Activated CD4-positive, alpha-beta memory T cell treated with anti-CD3 and anti-CD28 coated beads, Interleukin-2, amount 10 ng/mL, durations not matched to agents 7 days and 5 days (primary cell): Measurements from ENCODE around the gene MARK4. TPM values are rescaled to one million over a fixed set of nuclear protein-coding genes. Genes with fewer than 3 reads are reported as not detected.

Source experiments
- CTCF ChIA-PET: fragments of 350-600 bp; sonication (Branson Sonifier 250); formaldehyde crosslinking; loops from one replicate; lab custom pipeline; 2021; ENCODE audit warnings: antibody characterized with exemption, inconsistent platforms; lab: Charles Lee
- POLR2A ChIA-PET: fragments of 350-600 bp; sonication (Branson Sonifier 250); formaldehyde crosslinking; loops from one replicate; lab custom pipeline; 2021; ENCODE audit warnings: antibody characterized with exemption; lab: Charles Lee
- DNase-seq: peaks from one replicate; pipeline ENCODE4 v3.0.0-alpha.2; 2020
- H3K27ac Mint-ChIP-seq: one replicate; pipeline ENCODE4 v1.8.0; 2021; ENCODE audit warnings: mild to moderate bottlenecking, mixed read lengths
- H3K27me3 Mint-ChIP-seq: one replicate; pipeline ENCODE4 v1.8.0; 2021; ENCODE audit warnings: mixed read lengths
- H3K36me3 Mint-ChIP-seq: one replicate; pipeline ENCODE4 v1.8.0; 2021; ENCODE audit warnings: low read depth, mixed read lengths
- H3K4me1 Mint-ChIP-seq: one replicate; pipeline ENCODE4 v1.8.0; 2021; ENCODE audit warnings: mixed read lengths
- H3K4me3 Mint-ChIP-seq: one replicate; pipeline ENCODE4 v1.8.0; 2021; ENCODE audit warnings: mild to moderate bottlenecking, mixed read lengths
- H3K9me3 Mint-ChIP-seq: one replicate; pipeline ENCODE4 v1.8.0; 2021; ENCODE audit warnings: mixed read lengths
- total RNA-seq, 2 experiments: library from RNA; stranded (reverse); gene quantifications; one replicate each; pipeline ENCODE4 v1.2.3, GENCODE V29; 2021

MARK4 gene
- 10 to 100 TPM; 26.9 to 33.3 TPM for total RNA-seq

GRCh38 chr19:45250832-45251451 lies at the start of gene MARK4:
Gene MARK4, plus strand, starts transcription at chr19:45251271. Its CDS starts 318 bp downstream, at chr19:45251589.
- peak; percentile 64 for DNase-seq
- Mint-ChIP-seq H3K36me3 (no peaks in the 10 kb centered on the region), H3K4me3 (peak within 1 kb of the TSS; percentile 84), H3K27ac (peak within 1 kb of the TSS; percentile 72), H3K4me1 (peaks cover 35% of the 10 kb centered on the region), H3K27me3 (peaks cover 10% of the 10 kb centered on the region), H3K9me3 (no peaks in the 10 kb centered on the region)
- ChIA-PET CTCF (no interaction called here), POLR2A (interaction anchor here (0.9 kb wide), 1 partner anchor 72 kb away, joined by 3 read pairs; the partner anchor contains the start of genes BLOC1S3 and TRAPPC6A)

GRCh38 chr19:45202637-45203036 lies 48.4 kb upstream of the MARK4 start:
- CTCF ChIA-PET, result no interaction called here
- POLR2A ChIA-PET, result no interaction called here
- Mint-ChIP-seq H3K9me3 (no peaks in the 10 kb centered on the region), H3K4me3 (no peak overlapping the region), H3K27me3 (peaks cover 4% of the 10 kb centered on the region), H3K36me3 (no peaks in the 10 kb centered on the region), H3K27ac (no peak overlapping the region), H3K4me1 (no peaks in the 10 kb centered on the region)
- DNase-seq, result no peak

- POLR2A ChIA-PET, result no interaction called here
- Mint-ChIP-seq H3K36me3 (no peaks in the 10 kb centered on the region), H3K27ac (no peak overlapping the region), H3K4me3 (no peak overlapping the region), H3K4me1 (peaks cover 4% of the 10 kb centered on the region), H3K9me3 (no peaks in the 10 kb centered on the region), H3K27me3 (peaks cover 4% of the 10 kb centered on the region)
- no peak for DNase-seq
- CTCF ChIA-PET, result no interaction called here
Measured at GRCh38 chr19:45205810-45206209, 45.3 kb upstream of the MARK4 start.

GRCh38 chr19:45206328-45206727 lies 44.7 kb upstream of the MARK4 start:
- Mint-ChIP-seq H3K4me3 (no peak overlapping the region), H3K9me3 (no peaks in the 10 kb centered on the region), H3K4me1 (peaks cover 4% of the 10 kb centered on the region), H3K27me3 (peaks cover 4% of the 10 kb centered on the region), H3K27ac (no peak overlapping the region), H3K36me3 (no peaks in the 10 kb centered on the region)
- DNase-seq, result no peak
- POLR2A ChIA-PET, result no interaction called here
- CTCF ChIA-PET, result no interaction called here

- peaks cover 5% of the 10 kb centered on the region for H3K4me1 Mint-ChIP-seq
- peaks cover 24% of the 10 kb centered on the region for H3K27me3 Mint-ChIP-seq
- H3K9me3 Mint-ChIP-seq, result no peaks in the 10 kb centered on the region
- ChIA-PET CTCF (no interaction called here), POLR2A (no interaction called here)
- DNase-seq, result no peak
- H3K27ac Mint-ChIP-seq, result no peak overlapping the region
- no peak overlapping the region for H3K4me3 Mint-ChIP-seq
- no peaks in the 10 kb centered on the region for H3K36me3 Mint-ChIP-seq
Measured at GRCh38 chr19:45211751-45212381, 39.2 kb upstream of the MARK4 start.

- Mint-ChIP-seq H3K4me3 (no peak overlapping the region), H3K4me1 (peaks cover 5% of the 10 kb centered on the region), H3K9me3 (no peaks in the 10 kb centered on the region), H3K27ac (no peak overlapping the region), H3K27me3 (peaks cover 31% of the 10 kb centered on the region), H3K36me3 (no peaks in the 10 kb centered on the region)
- ChIA-PET POLR2A (no interaction called here), CTCF (no interaction called here)
- no peak for DNase-seq
Measured at GRCh38 chr19:45213031-45213430, 38.0 kb upstream of the MARK4 start.

GRCh38 chr19:45215391-45216191 lies 35.5 kb upstream of the MARK4 start:
- Mint-ChIP-seq H3K4me3 (no peak overlapping the region), H3K27ac (no peak overlapping the region), H3K4me1 (peaks cover 1% of the 10 kb centered on the region), H3K9me3 (no peaks in the 10 kb centered on the region), H3K36me3 (no peaks in the 10 kb centered on the region), H3K27me3 (peaks cover 41% of the 10 kb centered on the region)
- POLR2A ChIA-PET, result no interaction called here
- CTCF ChIA-PET, result no interaction called here
- no peak for DNase-seq

GRCh38 chr19:45216667-45217066 lies 34.4 kb upstream of the MARK4 start:
- POLR2A ChIA-PET, result no interaction called here
- Mint-ChIP-seq H3K9me3 (no peaks in the 10 kb centered on the region), H3K4me1 (peaks cover 1% of the 10 kb centered on the region), H3K27ac (no peak overlapping the region), H3K27me3 (peaks cover 43% of the 10 kb centered on the region), H3K4me3 (no peak overlapping the region), H3K36me3 (no peaks in the 10 kb centered on the region)
- CTCF ChIA-PET, result interaction anchor here (0.7 kb wide), 1 partner anchor 335 kb away, joined by 3 read pairs; no protein-coding TSS in a partner anchor
- no peak for DNase-seq

- CTCF ChIA-PET, result no interaction called here
- H3K27me3 Mint-ChIP-seq, result peaks cover 43% of the 10 kb centered on the region
Measured at GRCh38 chr19:45217193-45217956, 33.7 kb upstream of the MARK4 start.

GRCh38 chr19:45217957-45218334 lies 33.1 kb upstream of the MARK4 start:
- no peak overlapping the region for H3K27ac Mint-ChIP-seq
- CTCF ChIA-PET, result no interaction called here
- H3K4me3 Mint-ChIP-seq, result no peak overlapping the region
- POLR2A ChIA-PET, result interaction anchor here (0.9 kb wide), 1 partner anchor 18 kb away, joined by 4 read pairs; no protein-coding TSS in a partner anchor
- no peak for DNase-seq
- H3K4me1 Mint-ChIP-seq, result peaks cover 1% of the 10 kb centered on the region
- no peaks in the 10 kb centered on the region for H3K9me3 Mint-ChIP-seq
- H3K27me3 Mint-ChIP-seq, result peaks cover 46% of the 10 kb centered on the region
- H3K36me3 Mint-ChIP-seq, result no peaks in the 10 kb centered on the region

More at GRCh38 chr19:45217193-45217956, 33.7 kb upstream of the MARK4 start:
- DNase-seq, result no peak
- POLR2A ChIA-PET, result interaction anchor here (0.9 kb wide), 1 partner anchor 17 kb away, joined by 4 read pairs; no protein-coding TSS in a partner anchor
- no peaks in the 10 kb centered on the region for H3K36me3 Mint-ChIP-seq
- no peak overlapping the region for H3K27ac Mint-ChIP-seq
- H3K4me1 Mint-ChIP-seq, result peaks cover 1% of the 10 kb centered on the region
- no peak overlapping the region for H3K4me3 Mint-ChIP-seq
- no peaks in the 10 kb centered on the region for H3K9me3 Mint-ChIP-seq

- ChIA-PET POLR2A (no interaction called here), CTCF (interaction anchor here (0.7 kb wide), 1 partner anchor 11 kb away, joined by 4 read pairs; no protein-coding TSS in a partner anchor)
- no peak overlapping the region for H3K4me3 Mint-ChIP-seq
- H3K27ac Mint-ChIP-seq, result no peak overlapping the region
- peaks cover 46% of the 10 kb centered on the region for H3K27me3 Mint-ChIP-seq
- H3K4me1 Mint-ChIP-seq, result peaks cover 1% of the 10 kb centered on the region
- DNase-seq, result no peak
- H3K9me3 Mint-ChIP-seq, result no peaks in the 10 kb centered on the region
- H3K36me3 Mint-ChIP-seq, result no peaks in the 10 kb centered on the region
Measured at GRCh38 chr19:45218426-45218825, 32.6 kb upstream of the MARK4 start.

GRCh38 chr19:45218911-45219743 lies 31.9 kb upstream of the MARK4 start:
- POLR2A ChIA-PET, result no interaction called here
- H3K4me3 Mint-ChIP-seq, result no peak overlapping the region

More at GRCh38 chr19:45218911-45219743, 31.9 kb upstream of the MARK4 start:
- no peaks in the 10 kb centered on the region for H3K36me3 Mint-ChIP-seq
- DNase-seq, result no peak
- H3K9me3 Mint-ChIP-seq, result no peaks in the 10 kb centered on the region
- peaks cover 1% of the 10 kb centered on the region for H3K4me1 Mint-ChIP-seq
- peaks cover 42% of the 10 kb centered on the region for H3K27me3 Mint-ChIP-seq
- CTCF ChIA-PET, result interaction anchor here (0.7 kb wide), 1 partner anchor 10 kb away, joined by 4 read pairs; no protein-coding TSS in a partner anchor
- no peak overlapping the region for H3K27ac Mint-ChIP-seq
